IPS-15b (cell line): ENCODE results near the gene METTL25B.
A peak's percentile ranks its signal among the peaks of the same experiment; 100 is the strongest.

Experiments used
- H3K27me3 ChIP-seq: one replicate; pipeline ENCODE4 v1.6.1; 2013; ENCODE audit warnings: low read length; ENCODE audit not compliant: control insufficient read depth, insufficient read depth
- H3K36me3 ChIP-seq: one replicate; pipeline ENCODE4 v1.6.1; 2013; ENCODE audit warnings: low read length; ENCODE audit not compliant: control insufficient read depth, insufficient read depth
- H3K4me1 ChIP-seq: one replicate; pipeline ENCODE4 v1.6.1; 2013; ENCODE audit warnings: mild to moderate bottlenecking, low read length; ENCODE audit not compliant: control insufficient read depth, insufficient read depth
- H3K4me3 ChIP-seq: one replicate; pipeline ENCODE4 v1.5.1; 2013; ENCODE audit warnings: low read depth, low read length
- H3K9ac ChIP-seq: one replicate; pipeline ENCODE4 v1.6.1; 2013; ENCODE audit warnings: low read depth, mild to moderate bottlenecking, low read length
- H3K9me3 ChIP-seq: one replicate; pipeline ENCODE4 v1.6.1; 2013; ENCODE audit warnings: mild to moderate bottlenecking, low read length; ENCODE audit not compliant: control insufficient read depth, insufficient read depth

Gene METTL25B

GRCh38 chr1:156727926-156728598 is at the start of gene METTL25B:
TSS of gene METTL25B (plus strand) at chr1:156728469. CDS start at chr1:156729105, 636 bp downstream.
- peaks cover 16% of the 10 kb centered on the region for H3K36me3 ChIP-seq
- H3K4me1 ChIP-seq: peaks cover 21% of the 10 kb centered on the region
- H3K4me3 ChIP-seq: peak within 1 kb of the TSS; percentile 99
- H3K9me3 ChIP-seq: no peaks in the 10 kb centered on the region
- peak within 1 kb of the TSS; percentile 85 for H3K9ac ChIP-seq
- no peaks in the 10 kb centered on the region for H3K27me3 ChIP-seq

GRCh38 chr1:156680056-156680455 is 48.2 kb upstream of the METTL25B start:
- Histone ChIP-seq H3K4me1 (peaks cover 15% of the 10 kb centered on the region), H3K4me3 (no peak overlapping the region), H3K9me3 (no peaks in the 10 kb centered on the region), H3K27me3 (peaks cover 7% of the 10 kb centered on the region), H3K36me3 (peaks cover 3% of the 10 kb centered on the region), H3K9ac (no peak overlapping the region)

GRCh38 chr1:156681196-156681960 is 46.9 kb upstream of the METTL25B start:
- Histone ChIP-seq H3K9me3 (no peaks in the 10 kb centered on the region), H3K9ac (no peak overlapping the region), H3K4me1 (peaks cover 12% of the 10 kb centered on the region), H3K36me3 (no peaks in the 10 kb centered on the region), H3K27me3 (peaks cover 7% of the 10 kb centered on the region), H3K4me3 (no peak overlapping the region)

- H3K9me3 ChIP-seq: no peaks in the 10 kb centered on the region
These were observed 45.9 kb upstream of the METTL25B start for GRCh38 chr1:156682166-156682890.

GRCh38 chr1:156684227-156684782 is 44.0 kb upstream of the METTL25B start:
- peaks cover 6% of the 10 kb centered on the region for H3K4me1 ChIP-seq
- H3K9ac ChIP-seq: no peak overlapping the region
- H3K9me3 ChIP-seq: no peaks in the 10 kb centered on the region
- H3K4me3 ChIP-seq: no peak overlapping the region
- H3K36me3 ChIP-seq: no peaks in the 10 kb centered on the region
- H3K27me3 ChIP-seq: no peaks in the 10 kb centered on the region

More at GRCh38 chr1:156682166-156682890, 45.9 kb upstream of the METTL25B start:
- Histone ChIP-seq H3K4me3 (no peak overlapping the region), H3K9ac (no peak overlapping the region), H3K4me1 (peaks cover 12% of the 10 kb centered on the region), H3K27me3 (peaks cover 7% of the 10 kb centered on the region), H3K36me3 (no peaks in the 10 kb centered on the region)

GRCh38 chr1:156689035-156689952 is 39.0 kb upstream of the METTL25B start:
- Histone ChIP-seq H3K4me3 (peak overlapping the region; percentile 48), H3K36me3 (no peaks in the 10 kb centered on the region), H3K4me1 (peaks cover 32% of the 10 kb centered on the region), H3K27me3 (no peaks in the 10 kb centered on the region), H3K9me3 (no peaks in the 10 kb centered on the region), H3K9ac (peak overlapping the region; percentile 13)

- Histone ChIP-seq H3K4me3 (peak overlapping the region; percentile 48), H3K27me3 (no peaks in the 10 kb centered on the region), H3K4me1 (peaks cover 37% of the 10 kb centered on the region), H3K36me3 (no peaks in the 10 kb centered on the region), H3K9me3 (no peaks in the 10 kb centered on the region), H3K9ac (no peak overlapping the region)
These were observed 38.2 kb upstream of the METTL25B start for GRCh38 chr1:156689953-156690674.

GRCh38 chr1:156690675-156691036 is 37.6 kb upstream of the METTL25B start:
- H3K9ac ChIP-seq: peak overlapping the region; percentile 32
- H3K9me3 ChIP-seq: no peaks in the 10 kb centered on the region
- no peaks in the 10 kb centered on the region for H3K27me3 ChIP-seq
- H3K4me3 ChIP-seq: peak overlapping the region; percentile 48
- no peaks in the 10 kb centered on the region for H3K36me3 ChIP-seq
- peaks cover 37% of the 10 kb centered on the region for H3K4me1 ChIP-seq

GRCh38 chr1:156691191-156691590 is 37.1 kb upstream of the METTL25B start:
- Histone ChIP-seq H3K9ac (peak overlapping the region; percentile 54), H3K36me3 (no peaks in the 10 kb centered on the region), H3K4me1 (peaks cover 37% of the 10 kb centered on the region), H3K4me3 (peak overlapping the region; percentile 48), H3K9me3 (no peaks in the 10 kb centered on the region), H3K27me3 (no peaks in the 10 kb centered on the region)

- Histone ChIP-seq H3K4me1 (peaks cover 37% of the 10 kb centered on the region), H3K27me3 (no peaks in the 10 kb centered on the region), H3K36me3 (no peaks in the 10 kb centered on the region), H3K9ac (peak overlapping the region; percentile 54), H3K4me3 (peak overlapping the region; percentile 48), H3K9me3 (no peaks in the 10 kb centered on the region)
These were observed 36.4 kb upstream of the METTL25B start for GRCh38 chr1:156691665-156692440.
